Left ventricle myocardium inferior (tissue), 1 donor: ENCODE results near the gene SESN1. TPM values are rescaled to one million over a fixed set of nuclear protein-coding genes. Genes with fewer than 3 reads are reported as not detected.

Experiments
- DNase-seq: peaks from one replicate; pipeline ENCODE4 v3.0.0-alpha.2; 2020
- H3K27ac ChIP-seq: fragments of 200-600 bp; replicated peaks from 2 replicates; pipeline ENCODE4 v1.8.0; 2021
- H3K27me3 ChIP-seq: fragments of 200-600 bp; 2 replicates; pipeline ENCODE4 v1.8.0; 2021; ENCODE audit warnings: low read depth
- H3K36me3 ChIP-seq: fragments of 200-600 bp; 2 replicates; pipeline ENCODE4 v1.8.0; 2021
- H3K4me1 ChIP-seq: fragments of 200-600 bp; 2 replicates; pipeline ENCODE4 v1.8.0; 2021
- H3K4me3 ChIP-seq: fragments of 200-600 bp; 2 replicates; pipeline ENCODE4 v1.8.0; 2021; ENCODE audit warnings: mild to moderate bottlenecking, moderate library complexity
- H3K9me3 ChIP-seq: fragments of 200-600 bp; replicated peaks from 2 replicates; pipeline ENCODE4 v1.8.0; 2021
- CTCF ChIP-seq: fragments of 200-600 bp; IDR thresholded peaks from 2 replicates; pipeline ENCODE4 v1.8.0; 2021; ENCODE audit warnings: antibody characterized with exemption, mild to moderate bottlenecking, borderline replicate concordance
- intact Hi-C: fragments of 100-400 bp; cut with micrococcal nuclease; formaldehyde crosslinking; loops from one replicate; pipeline ENCODE4 v1.11.0; 2022
- total RNA-seq: library from RNA; stranded (reverse); fragmentation: NEBNext Ultra II Directional; extraction: Animal tissue kit (Norgen Biotek cat#: 25700); gene quantifications from one replicate; pipeline ENCODE4 v1.2.1, GENCODE V29; 2021
- donor health status: DM: no; HTN: yes; CAD: no; lungs with severe emphysema.

The SESN1 gene
- total RNA-seq, 1 donor from 2014 or later: 44.1 TPM

- TF ChIP-seq CTCF: no peak
- H3K36me3 ChIP-seq: no peaks in the 10 kb centered on the region
- peak overlapping the region; percentile 88 for H3K4me3 ChIP-seq
- no peak for DNase-seq
- H3K27me3 ChIP-seq: no peaks in the 10 kb centered on the region
- no peaks in the 10 kb centered on the region for H3K9me3 ChIP-seq
- intact Hi-C loops: no loop called here
- peak overlapping the region; percentile 97 for H3K27ac ChIP-seq
- H3K4me1 ChIP-seq: peaks cover 75% of the 10 kb centered on the region
These were observed 83.9 kb downstream of the SESN1 start for GRCh38 chr6:109010705-109011102.

- no peaks in the 10 kb centered on the region for H3K36me3 ChIP-seq
- peak overlapping the region; percentile 97 for H3K27ac ChIP-seq
- intact Hi-C loops: loop anchor here (10.0 kb wide), 1 partner anchor 65 kb away; no protein-coding TSS in a partner anchor
- peaks cover 76% of the 10 kb centered on the region for H3K4me1 ChIP-seq
- no peaks in the 10 kb centered on the region for H3K27me3 ChIP-seq
- no peaks in the 10 kb centered on the region for H3K9me3 ChIP-seq
- peak overlapping the region; percentile 88 for H3K4me3 ChIP-seq
- no peak for DNase-seq
- TF ChIP-seq CTCF: no peak
These were observed 84.5 kb downstream of the SESN1 start for GRCh38 chr6:109009962-109010704.

- intact Hi-C loops: loop anchor here (10.0 kb wide), 1 partner anchor 65 kb away; no protein-coding TSS in a partner anchor
- TF ChIP-seq CTCF: peak; percentile 59
- H3K27ac ChIP-seq: peak overlapping the region; percentile 97
- no peaks in the 10 kb centered on the region for H3K9me3 ChIP-seq
- no peaks in the 10 kb centered on the region for H3K27me3 ChIP-seq
- H3K4me1 ChIP-seq: peaks cover 76% of the 10 kb centered on the region
- peak overlapping the region; percentile 88 for H3K4me3 ChIP-seq
- peak; percentile 98 for DNase-seq
- H3K36me3 ChIP-seq: no peaks in the 10 kb centered on the region
These were observed 85.2 kb downstream of the SESN1 start for GRCh38 chr6:109009236-109009961.

- DNase-seq: no peak
- Histone ChIP-seq H3K9me3 (no peaks in the 10 kb centered on the region), H3K4me3 (peak overlapping the region; percentile 88), H3K27ac (peak overlapping the region; percentile 97), H3K27me3 (no peaks in the 10 kb centered on the region), H3K36me3 (no peaks in the 10 kb centered on the region), H3K4me1 (peaks cover 76% of the 10 kb centered on the region)
- intact Hi-C loops: loop anchor here (10.0 kb wide), 1 partner anchor 64 kb away; no protein-coding TSS in a partner anchor
- TF ChIP-seq CTCF: no peak
These were observed 86.0 kb downstream of the SESN1 start for GRCh38 chr6:109008537-109009235.

GRCh38 chr6:109008054-109008453 is 86.6 kb downstream of the SESN1 start:
- intact Hi-C loops: loop anchor here (10.0 kb wide), 1 partner anchor 63 kb away; no protein-coding TSS in a partner anchor
- TF ChIP-seq CTCF: no peak
- Histone ChIP-seq H3K4me3 (peak overlapping the region; percentile 88), H3K27me3 (no peaks in the 10 kb centered on the region), H3K27ac (peak overlapping the region; percentile 97), H3K9me3 (no peaks in the 10 kb centered on the region), H3K4me1 (peaks cover 76% of the 10 kb centered on the region), H3K36me3 (no peaks in the 10 kb centered on the region)
- DNase-seq: no peak
